A549 (cell line): ENCODE data around the gene COL5A1.

Experiments used
- BHLHE40 ChIP-seq: IDR thresholded peaks from 2 replicates; pipeline ENCODE4 v1.6.1; 2012; ENCODE audit warnings: low read depth, low read length, inconsistent platforms
- ESRRA ChIP-seq: fragments of 150-350 bp; IDR thresholded peaks from 2 replicates; pipeline ENCODE4 v1.6.1; 2014; ENCODE audit warnings: mild to moderate bottlenecking, low read length, borderline replicate concordance
- FOSL2 ChIP-seq, 2 experiments: fragments of 450-650 bp in 1 of 2; fragments of >200 bp in 1 of 2; sonication (Bioruptor Twin) in 1 of 2; formaldehyde crosslinking; IDR thresholded peaks; 2 replicates each; pipeline versions ENCODE4 v1.5.0 to v1.6.1; 2016 to 2020; ENCODE audit warnings: mild to moderate bottlenecking in 1 of 2, moderate library complexity in 1 of 2
- HOXB13 ChIP-seq: fragments of 250-450 bp; sonication (Bioruptor Pico); IDR thresholded peaks from 2 replicates; pipeline ENCODE4 v1.5.0; 2020; ENCODE audit warnings: low read depth, mild to moderate bottlenecking, moderate library complexity
- MAFK ChIP-seq: fragments of 450-650 bp; IDR thresholded peaks from 2 replicates; pipeline ENCODE4 v1.6.1; 2014; ENCODE audit not compliant: partially characterized antibody
- NFE2L2 ChIP-seq: fragments of 150-350 bp; conservative IDR thresholded peaks from 2 replicates; pipeline ENCODE4 v1.6.1; 2014; ENCODE audit warnings: low read length
- POLR2A ChIP-seq: IDR thresholded peaks from 2 replicates; pipeline ENCODE4 v1.6.1; 2012; ENCODE audit warnings: mild to moderate bottlenecking, low read length
- RAD21 ChIP-seq, 2 experiments: fragments of >200 bp in 1 of 2; sonication (Bioruptor Twin) in 1 of 2; formaldehyde crosslinking in 1 of 2; IDR thresholded peaks in 1 of 2; conservative IDR thresholded peaks in 1 of 2; 2 replicates in 1 of 2; 3 replicates in 1 of 2; pipeline ENCODE4 v1.6.1; 2012 to 2018; ENCODE audit warnings: inconsistent platforms in 1 of 2
- SMC3 ChIP-seq: fragments of >200 bp; sonication (Bioruptor Twin); formaldehyde crosslinking; IDR thresholded peaks from 3 replicates; pipeline ENCODE4 v1.6.1; 2018; ENCODE audit warnings: inconsistent platforms
- SREBF2 ChIP-seq: fragments of 450-650 bp; IDR thresholded peaks from 2 replicates; pipeline ENCODE4 v1.6.1; 2014; ENCODE audit warnings: mild to moderate bottlenecking, moderate library complexity
- ZFP36 ChIP-seq: fragments of 450-650 bp; IDR thresholded peaks from 2 replicates; pipeline ENCODE4 v1.6.1; 2014; ENCODE audit warnings: borderline replicate concordance; ENCODE audit not compliant: partially characterized antibody
- TF ChIP-seq, protein P1 (sequence below): fragments of >200 bp; sonication (Bioruptor Twin); formaldehyde crosslinking; IDR thresholded peaks from 3 replicates; pipeline ENCODE4 v1.5.1; 2016
- TF ChIP-seq, protein P2 (sequence below): fragments of 450-650 bp; IDR thresholded peaks from 2 replicates; pipeline ENCODE4 v1.6.1; 2014; ENCODE audit warnings: antibody characterized with exemption
- TF ChIP-seq, protein P3 (sequence below): IDR thresholded peaks from 2 replicates; pipeline ENCODE4 v1.6.1; 2012; ENCODE audit warnings: low read depth, borderline replicate concordance

DNA sequence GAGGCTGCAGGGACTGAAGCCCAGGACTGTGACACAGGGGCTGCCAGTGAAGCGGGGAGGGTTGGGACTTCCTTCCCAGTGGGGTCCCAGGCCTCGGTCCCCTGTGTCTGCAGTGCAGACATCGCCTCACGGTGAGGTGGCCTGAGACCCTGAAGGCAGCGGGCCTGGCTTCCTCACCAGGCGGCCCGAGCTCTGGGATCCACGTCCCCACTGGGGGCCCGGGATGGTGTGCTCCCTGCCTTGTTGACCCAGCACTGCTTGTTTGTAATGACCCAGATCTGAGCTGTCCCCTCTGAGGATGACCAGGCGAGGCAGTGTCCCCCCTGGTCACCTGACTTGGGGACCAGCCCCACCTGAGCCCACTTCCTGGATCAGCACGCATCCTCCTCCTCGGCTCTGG, 53.1 kb downstream of the COL5A1 start:
- TF ChIP-seq, protein P1, sequence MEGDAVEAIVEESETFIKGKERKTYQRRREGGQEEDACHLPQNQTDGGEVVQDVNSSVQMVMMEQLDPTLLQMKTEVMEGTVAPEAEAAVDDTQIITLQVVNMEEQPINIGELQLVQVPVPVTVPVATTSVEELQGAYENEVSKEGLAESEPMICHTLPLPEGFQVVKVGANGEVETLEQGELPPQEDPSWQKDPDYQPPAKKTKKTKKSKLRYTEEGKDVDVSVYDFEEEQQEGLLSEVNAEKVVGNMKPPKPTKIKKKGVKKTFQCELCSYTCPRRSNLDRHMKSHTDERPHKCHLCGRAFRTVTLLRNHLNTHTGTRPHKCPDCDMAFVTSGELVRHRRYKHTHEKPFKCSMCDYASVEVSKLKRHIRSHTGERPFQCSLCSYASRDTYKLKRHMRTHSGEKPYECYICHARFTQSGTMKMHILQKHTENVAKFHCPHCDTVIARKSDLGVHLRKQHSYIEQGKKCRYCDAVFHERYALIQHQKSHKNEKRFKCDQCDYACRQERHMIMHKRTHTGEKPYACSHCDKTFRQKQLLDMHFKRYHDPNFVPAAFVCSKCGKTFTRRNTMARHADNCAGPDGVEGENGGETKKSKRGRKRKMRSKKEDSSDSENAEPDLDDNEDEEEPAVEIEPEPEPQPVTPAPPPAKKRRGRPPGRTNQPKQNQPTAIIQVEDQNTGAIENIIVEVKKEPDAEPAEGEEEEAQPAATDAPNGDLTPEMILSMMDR, result no peak
- no peak for TF ChIP-seq POLR2A
- TF ChIP-seq, protein P2, sequence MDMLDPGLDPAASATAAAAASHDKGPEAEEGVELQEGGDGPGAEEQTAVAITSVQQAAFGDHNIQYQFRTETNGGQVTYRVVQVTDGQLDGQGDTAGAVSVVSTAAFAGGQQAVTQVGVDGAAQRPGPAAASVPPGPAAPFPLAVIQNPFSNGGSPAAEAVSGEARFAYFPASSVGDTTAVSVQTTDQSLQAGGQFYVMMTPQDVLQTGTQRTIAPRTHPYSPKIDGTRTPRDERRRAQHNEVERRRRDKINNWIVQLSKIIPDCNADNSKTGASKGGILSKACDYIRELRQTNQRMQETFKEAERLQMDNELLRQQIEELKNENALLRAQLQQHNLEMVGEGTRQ, result no peak
- no peak for TF ChIP-seq SMC3
- no peak for TF ChIP-seq NFE2L2
- no peak for TF ChIP-seq MAFK
- TF ChIP-seq BHLHE40, result no peak
- TF ChIP-seq RAD21 (conservative IDR thresholded peaks at IDR 0.05 in 1 of 2, IDR thresholded peaks at IDR 0.05 in 1 of 2), result no peak
- TF ChIP-seq SREBF2, result no peak
- TF ChIP-seq, protein P3, sequence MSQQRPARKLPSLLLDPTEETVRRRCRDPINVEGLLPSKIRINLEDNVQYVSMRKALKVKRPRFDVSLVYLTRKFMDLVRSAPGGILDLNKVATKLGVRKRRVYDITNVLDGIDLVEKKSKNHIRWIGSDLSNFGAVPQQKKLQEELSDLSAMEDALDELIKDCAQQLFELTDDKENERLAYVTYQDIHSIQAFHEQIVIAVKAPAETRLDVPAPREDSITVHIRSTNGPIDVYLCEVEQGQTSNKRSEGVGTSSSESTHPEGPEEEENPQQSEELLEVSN, result no peak
- no peak for TF ChIP-seq HOXB13 (CRISPR knock-in tag)
- TF ChIP-seq ZFP36, result no peak
- no peak for TF ChIP-seq ESRRA
- no peak for TF ChIP-seq FOSL2 (IDR thresholded peaks at IDR 0.05)
- TF ChIP-seq FOSL2 (CRISPR knock-in tag; IDR thresholded peaks at IDR 0.05), result no peak
